DND-41 (cell line): ENCODE data around the gene CTXN2.

Experiments
- ATAC-seq: fragments of 200-7000 bp; cut with Tn5 transposase; 3 replicates; pipeline ENCODE4 v1.9.1; 2021; ENCODE audit warnings: low read depth; ENCODE audit not compliant: insufficient read depth
- DNase-seq: peaks from one replicate; pipeline ENCODE4 v3.0.0-alpha.2; 2020
- H2AFZ ChIP-seq: 2 replicates; pipeline ENCODE4 v1.6.0; 2012; ENCODE audit warnings: low read depth, low read length
- H3K27ac ChIP-seq: 2 replicates; pipeline ENCODE4 v1.5.1; 2012; ENCODE audit warnings: low read length, inconsistent platforms
- H3K27me3 ChIP-seq: fragments of 200-600 bp; sonication (generic); 2 replicates; pipeline ENCODE4 v1.6.0; 2012; ENCODE audit warnings: low read length, mild to moderate bottlenecking, inconsistent platforms; ENCODE audit not compliant: insufficient read depth, poor library complexity
- H3K36me3 ChIP-seq: 2 replicates; pipeline ENCODE4 v1.5.1; 2012; ENCODE audit warnings: low read length, inconsistent platforms; ENCODE audit not compliant: insufficient read depth
- H3K4me1 ChIP-seq: 2 replicates; pipeline ENCODE4 v1.5.1; 2012; ENCODE audit warnings: mild to moderate bottlenecking, low read length; ENCODE audit not compliant: insufficient read depth
- H3K4me2 ChIP-seq: 2 replicates; pipeline ENCODE4 v1.6.0; 2012; ENCODE audit warnings: mild to moderate bottlenecking, moderate library complexity, low read length, inconsistent platforms; ENCODE audit not compliant: insufficient read depth
- H3K4me3 ChIP-seq, 2 experiments: fragments of 200-600 bp in 1 of 2; shearing (Covaris generic) in 1 of 2; 2 replicates each; pipeline ENCODE4 v1.5.1; 2012 to 2016; ENCODE audit warnings: inconsistent platforms in 2 of 2, low read length in 2 of 2, mild to moderate bottlenecking in 2 of 2, low read depth in 1 of 2, moderate library complexity in 1 of 2
- H3K79me2 ChIP-seq: 2 replicates; pipeline ENCODE4 v1.6.0; 2012; ENCODE audit warnings: low read length, inconsistent platforms; ENCODE audit not compliant: insufficient read depth
- H3K9ac ChIP-seq: 2 replicates; pipeline ENCODE4 v1.6.0; 2012; ENCODE audit warnings: low read depth, mild to moderate bottlenecking, inconsistent platforms, low read length, moderate library complexity
- H3K9me3 ChIP-seq: 2 replicates; pipeline ENCODE4 v1.5.1; 2012; ENCODE audit warnings: low read length, moderate library complexity, mild to moderate bottlenecking, inconsistent platforms; ENCODE audit not compliant: insufficient read depth, severe bottlenecking
- H4K20me1 ChIP-seq: 2 replicates; pipeline ENCODE4 v1.6.0; 2012; ENCODE audit warnings: low read length; ENCODE audit not compliant: insufficient read depth
- CTCF ChIP-seq: IDR thresholded peaks from 2 replicates; pipeline ENCODE4 v1.5.1; 2012; ENCODE audit warnings: borderline replicate concordance, low read length, moderate library complexity, mild to moderate bottlenecking; ENCODE audit not compliant: poor library complexity, severe bottlenecking; ENCODE audit errors: extremely low read depth
- EZH2 ChIP-seq: IDR thresholded peaks from 3 replicates; pipeline ENCODE4 v1.6.1; 2012; ENCODE audit warnings: borderline replicate concordance, low read depth, mild to moderate bottlenecking, moderate library complexity, low read length, inconsistent platforms; ENCODE audit not compliant: severe bottlenecking

CTXN2 gene

DNA sequence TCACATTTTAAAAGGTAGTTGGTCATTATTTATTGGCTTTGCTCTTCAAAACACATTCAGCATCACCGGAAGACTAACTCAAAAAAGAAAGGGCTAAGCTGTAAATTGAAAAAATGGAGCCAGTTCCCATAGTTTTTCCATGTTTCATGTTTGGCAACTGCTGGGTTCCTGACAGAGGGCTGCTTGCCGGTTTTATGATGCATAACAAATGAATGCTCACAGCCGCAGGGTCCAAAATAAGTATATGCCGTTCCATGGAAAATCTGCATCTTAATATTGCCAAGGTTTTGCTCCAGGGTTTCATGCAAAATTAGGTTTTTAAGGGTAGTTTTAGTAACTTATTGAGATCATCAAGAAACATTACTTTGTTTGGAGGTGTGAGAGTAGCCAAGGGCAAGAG lies 30.4 kb downstream of the CTXN2 start:
- H2AFZ ChIP-seq: no peak overlapping the region
- DNase-seq (no peak), ATAC-seq (no peak)
- no peak overlapping the region for H3K4me3 ChIP-seq
- no peak overlapping the region for H3K4me2 ChIP-seq
- TF ChIP-seq EZH2 (no peak), CTCF (no peak)
- H3K36me3 ChIP-seq: no peaks in the 10 kb centered on the region
- H3K9me3 ChIP-seq: no peaks in the 10 kb centered on the region
- H4K20me1 ChIP-seq: no peaks in the 10 kb centered on the region
- H3K79me2 ChIP-seq: no peaks in the 10 kb centered on the region
- no peak overlapping the region for H3K9ac ChIP-seq
- no peaks in the 10 kb centered on the region for H3K27me3 ChIP-seq
- H3K4me1 ChIP-seq: no peaks in the 10 kb centered on the region
- H3K27ac ChIP-seq: no peak overlapping the region

DNA sequence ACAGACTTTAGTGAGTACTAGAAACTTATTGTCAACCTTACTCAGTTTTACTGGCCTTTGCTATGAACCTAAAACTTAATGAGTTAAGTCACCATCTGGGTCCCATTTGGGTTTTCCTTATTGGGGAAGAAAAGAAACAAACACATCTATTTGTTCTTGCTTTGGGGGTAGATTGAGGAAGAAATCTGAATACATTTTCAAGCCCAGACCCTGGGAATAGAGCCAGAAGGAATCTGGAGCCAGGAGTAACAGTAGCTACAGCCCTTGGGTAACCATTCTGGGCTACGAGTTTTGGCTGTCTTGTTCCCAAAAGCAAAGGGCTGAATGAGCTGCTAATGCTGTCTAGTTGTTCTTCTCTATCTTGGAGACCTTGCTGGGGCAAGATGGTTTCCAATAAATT lies 31.2 kb downstream of the CTXN2 start:
- Histone ChIP-seq H3K9ac (no peak overlapping the region), H3K27me3 (no peaks in the 10 kb centered on the region), H4K20me1 (no peaks in the 10 kb centered on the region), H2AFZ (no peak overlapping the region), H3K4me2 (no peak overlapping the region), H3K9me3 (no peaks in the 10 kb centered on the region), H3K4me1 (no peaks in the 10 kb centered on the region), H3K27ac (no peak overlapping the region), H3K4me3 (no peak overlapping the region), H3K36me3 (no peaks in the 10 kb centered on the region), H3K79me2 (no peaks in the 10 kb centered on the region)
- TF ChIP-seq CTCF (no peak), EZH2 (no peak)
- no peak for ATAC-seq
- no peak for DNase-seq

GRCh38 chr15:48225771-48226170 lies 34.3 kb downstream of the CTXN2 start:
- DNase-seq (no peak), ATAC-seq (no peak)
- Histone ChIP-seq H3K4me2 (no peak overlapping the region), H3K4me3 (no peak overlapping the region), H3K36me3 (no peaks in the 10 kb centered on the region), H3K9me3 (no peaks in the 10 kb centered on the region), H4K20me1 (no peaks in the 10 kb centered on the region), H3K9ac (no peak overlapping the region), H3K27me3 (no peaks in the 10 kb centered on the region), H3K4me1 (no peaks in the 10 kb centered on the region), H3K27ac (no peak overlapping the region), H2AFZ (no peak overlapping the region), H3K79me2 (no peaks in the 10 kb centered on the region)
- no peak for TF ChIP-seq EZH2
- no peak for TF ChIP-seq CTCF

GRCh38 chr15:48230498-48230897 lies 39.0 kb downstream of the CTXN2 start:
- ATAC-seq (no peak), DNase-seq (no peak)
- no peak overlapping the region for H3K4me3 ChIP-seq
- H2AFZ ChIP-seq: no peak overlapping the region
- H3K36me3 ChIP-seq: no peaks in the 10 kb centered on the region
- no peak overlapping the region for H3K4me2 ChIP-seq
- H4K20me1 ChIP-seq: no peaks in the 10 kb centered on the region
- H3K27me3 ChIP-seq: no peaks in the 10 kb centered on the region
- TF ChIP-seq CTCF: no peak
- no peak for TF ChIP-seq EZH2
- no peak overlapping the region for H3K9ac ChIP-seq
- H3K4me1 ChIP-seq: no peaks in the 10 kb centered on the region
- H3K79me2 ChIP-seq: no peaks in the 10 kb centered on the region
- no peak overlapping the region for H3K27ac ChIP-seq
- H3K9me3 ChIP-seq: no peaks in the 10 kb centered on the region
